HG03135 (cell line): ENCODE data around the gene SLC25A13.
A peak's percentile ranks its signal among the peaks of the same experiment; 100 is the strongest.

Experiments
- ATAC-seq: cut with Tn5 transposase; IDR thresholded peaks from one replicate; pipeline ENCODE4 v1.9.1; 2021; ENCODE audit warnings: mild to moderate bottlenecking, moderate library complexity; ENCODE audit not compliant: unreplicated experiment

Gene SLC25A13

GRCh38 chr7:96104984-96105383, 216.9 kb downstream of the SLC25A13 start:
- ATAC-seq = no peak

DNA sequence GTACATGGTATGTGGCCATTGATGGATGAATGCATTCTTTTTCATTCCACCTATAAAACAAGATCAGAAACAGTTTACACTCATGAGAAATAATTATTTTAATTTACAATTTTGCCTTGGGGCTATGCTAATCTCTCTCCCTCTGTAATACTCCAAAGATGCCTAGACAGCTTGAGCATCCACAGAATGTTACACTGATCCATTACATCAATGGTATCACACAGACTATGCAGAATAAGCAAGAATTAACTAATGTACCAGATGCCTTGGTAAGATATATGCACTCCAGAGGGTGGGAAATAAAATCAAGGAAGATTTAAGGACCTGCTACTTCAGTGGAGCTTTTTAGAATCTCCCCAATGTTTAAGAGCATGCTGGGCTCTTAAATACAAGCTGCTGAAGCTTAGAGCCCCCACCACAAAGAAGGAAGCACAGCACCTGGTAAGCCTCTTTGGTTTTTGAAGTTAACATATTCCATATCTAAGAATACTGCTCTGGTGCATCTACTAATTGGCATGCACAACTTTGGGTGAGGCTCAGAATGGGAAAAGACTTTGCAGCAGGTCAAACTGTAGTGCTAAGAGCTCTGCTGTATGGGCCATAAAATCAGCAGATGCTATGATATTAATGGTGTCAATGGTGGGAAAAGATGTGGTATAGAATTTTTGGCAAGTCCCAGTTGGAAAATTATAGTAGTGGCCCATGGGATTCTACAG, 219.6 kb downstream of the SLC25A13 start:
- ATAC-seq = no peak

GRCh38 chr7:96100737-96101136, 221.2 kb downstream of the SLC25A13 start:
- ATAC-seq = no peak

GRCh38 chr7:96097835-96098234, 224.1 kb downstream of the SLC25A13 start:
- ATAC-seq = no peak

DNA sequence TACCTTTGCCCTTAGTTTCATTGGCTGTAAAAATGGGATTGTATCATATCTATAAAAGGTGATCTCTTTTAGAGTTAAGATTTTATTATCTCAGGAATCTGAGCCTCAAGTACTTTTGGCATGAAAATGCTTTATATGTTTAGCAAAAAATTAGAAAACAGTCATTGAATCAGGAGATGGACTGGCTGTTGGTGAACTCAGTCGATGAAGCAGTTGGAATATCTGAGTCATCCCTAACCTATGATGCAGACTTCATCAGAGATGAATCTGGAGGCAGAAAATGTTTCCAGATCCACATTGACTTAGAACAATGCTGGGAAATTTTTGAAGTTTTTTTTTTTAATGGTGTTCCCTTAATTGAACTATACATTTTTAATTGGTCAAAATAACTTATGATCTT, 228.5 kb downstream of the SLC25A13 start:
- ATAC-seq = no peak

DNA sequence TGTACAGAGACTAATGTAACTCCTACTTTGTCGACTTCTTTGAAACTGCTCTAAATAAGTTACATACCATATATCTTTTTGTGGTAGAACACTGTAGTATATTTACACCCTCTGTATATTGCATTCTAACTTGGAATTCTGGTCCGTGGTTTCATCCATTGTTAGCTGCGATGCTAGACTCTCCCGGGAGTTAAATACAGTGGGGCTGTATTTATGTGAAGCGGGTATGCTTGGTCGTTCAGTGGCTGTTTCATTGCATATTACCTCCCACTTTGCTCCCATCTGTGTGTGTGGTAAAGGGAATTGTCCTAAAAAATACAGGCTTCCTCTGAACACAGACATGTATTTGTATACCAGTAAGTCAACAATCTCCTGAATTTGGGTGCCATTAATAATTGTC, 231.1 kb downstream of the SLC25A13 start:
- ATAC-seq = no peak

DNA sequence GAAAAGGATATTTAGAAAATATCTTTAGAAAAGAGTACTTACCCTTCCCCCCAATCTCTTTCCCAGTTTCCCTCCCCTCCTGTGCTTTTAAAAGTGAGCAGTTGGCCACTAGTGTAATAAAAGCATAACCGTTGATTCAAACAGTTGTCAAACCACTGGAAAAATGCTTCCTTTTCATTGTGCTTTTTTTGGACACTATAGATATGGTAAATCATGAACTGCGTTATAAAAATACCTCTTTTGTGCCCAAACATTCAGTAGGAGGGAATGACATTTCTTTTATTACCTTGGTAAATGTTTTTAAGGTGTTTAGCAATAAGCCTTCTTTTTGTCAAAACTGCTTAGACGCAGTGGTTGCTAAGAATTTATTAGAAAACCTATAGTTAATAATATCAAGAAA, 232.4 kb downstream of the SLC25A13 start:
- no peak for ATAC-seq

GRCh38 chr7:96088579-96088978, 233.3 kb downstream of the SLC25A13 start:
- ATAC-seq = no peak

DNA sequence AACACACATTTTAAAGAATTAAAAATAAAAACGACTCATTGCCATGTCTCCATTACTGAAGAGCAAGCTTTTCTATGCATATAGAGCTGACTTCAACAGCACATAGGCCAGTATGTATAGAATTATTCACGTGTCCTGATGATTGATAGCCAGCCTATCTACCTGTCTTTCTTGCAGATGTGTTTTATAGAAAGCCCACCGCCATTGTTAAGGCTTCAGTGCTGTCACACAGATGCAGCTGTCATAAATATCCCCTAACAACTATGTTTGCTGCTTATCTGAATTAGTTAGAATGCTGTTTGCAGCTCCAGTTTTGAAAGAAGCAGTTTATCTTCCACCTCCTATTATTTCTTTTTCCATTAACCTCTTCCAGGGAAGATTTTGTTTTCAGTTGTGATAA, 235.9 kb downstream of the SLC25A13 start:
- ATAC-seq = no peak

DNA sequence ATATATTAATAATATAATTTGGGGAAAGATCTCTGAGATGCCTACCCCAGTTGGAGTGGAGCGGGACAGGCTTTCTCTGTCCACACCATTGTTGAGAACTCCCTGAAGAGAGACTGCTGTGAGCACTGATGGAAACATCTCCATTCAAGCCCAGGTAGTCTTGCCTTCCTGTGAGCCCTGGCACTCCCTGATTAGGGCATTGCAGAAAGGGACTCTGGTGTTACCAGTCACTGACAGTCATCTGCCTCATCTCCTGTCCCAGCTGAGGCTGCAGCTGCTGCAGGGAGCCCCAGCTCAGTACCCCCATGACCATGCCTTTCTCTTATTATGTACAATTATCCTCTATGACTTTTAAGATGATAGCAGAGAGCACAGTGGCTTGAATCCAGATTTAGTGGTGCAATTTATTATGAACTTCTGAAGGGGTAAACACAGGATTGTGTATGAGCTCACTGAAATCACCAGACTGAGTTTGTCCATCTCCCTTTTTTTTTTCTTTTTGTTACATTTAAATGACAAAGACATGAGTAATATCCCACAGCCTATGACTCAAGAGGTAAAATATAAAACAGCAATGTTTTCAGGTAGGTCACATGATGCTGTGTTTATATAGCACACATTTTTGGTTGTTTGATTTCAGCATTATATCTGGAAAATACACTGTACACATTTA, 236.9 kb downstream of the SLC25A13 start:
- ATAC-seq = no peak

DNA sequence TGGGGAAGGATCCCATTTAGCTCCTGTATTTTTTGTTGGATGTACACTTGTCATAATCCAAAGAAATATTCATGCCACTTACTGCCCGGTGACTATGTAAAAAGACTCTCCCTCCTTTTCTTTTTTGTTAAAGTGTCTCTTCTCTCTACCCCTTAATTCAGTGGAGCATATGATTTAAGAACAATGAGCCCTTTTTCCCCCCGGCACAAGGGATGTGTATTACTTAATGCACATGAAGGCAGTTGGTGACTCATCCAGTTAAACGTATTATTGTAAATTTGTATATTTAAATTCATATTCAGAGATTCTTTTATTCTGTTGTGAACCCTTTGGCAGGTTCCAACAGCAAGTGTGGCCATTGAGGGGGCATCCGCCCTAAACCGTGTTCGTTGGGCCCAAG, 241.9 kb downstream of the SLC25A13 start:
- no peak for ATAC-seq

DNA sequence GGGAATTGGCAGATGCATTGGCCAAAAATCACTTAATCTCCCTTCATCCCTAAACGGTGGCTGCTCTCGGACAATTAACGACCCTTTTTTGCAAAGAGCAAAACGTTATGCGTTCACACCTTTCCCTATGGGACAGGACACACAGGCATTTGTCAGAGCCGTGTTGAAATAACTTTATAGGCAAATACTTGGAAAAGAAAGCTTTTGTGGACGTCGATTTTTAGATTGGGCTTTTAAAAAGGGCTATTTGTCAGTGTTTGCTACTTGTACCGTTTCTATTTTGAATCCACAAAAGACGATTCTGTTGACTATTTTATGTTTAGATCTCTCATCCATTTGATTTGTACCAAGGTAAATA, 245.6 kb downstream of the SLC25A13 start:
- no peak for ATAC-seq

DNA sequence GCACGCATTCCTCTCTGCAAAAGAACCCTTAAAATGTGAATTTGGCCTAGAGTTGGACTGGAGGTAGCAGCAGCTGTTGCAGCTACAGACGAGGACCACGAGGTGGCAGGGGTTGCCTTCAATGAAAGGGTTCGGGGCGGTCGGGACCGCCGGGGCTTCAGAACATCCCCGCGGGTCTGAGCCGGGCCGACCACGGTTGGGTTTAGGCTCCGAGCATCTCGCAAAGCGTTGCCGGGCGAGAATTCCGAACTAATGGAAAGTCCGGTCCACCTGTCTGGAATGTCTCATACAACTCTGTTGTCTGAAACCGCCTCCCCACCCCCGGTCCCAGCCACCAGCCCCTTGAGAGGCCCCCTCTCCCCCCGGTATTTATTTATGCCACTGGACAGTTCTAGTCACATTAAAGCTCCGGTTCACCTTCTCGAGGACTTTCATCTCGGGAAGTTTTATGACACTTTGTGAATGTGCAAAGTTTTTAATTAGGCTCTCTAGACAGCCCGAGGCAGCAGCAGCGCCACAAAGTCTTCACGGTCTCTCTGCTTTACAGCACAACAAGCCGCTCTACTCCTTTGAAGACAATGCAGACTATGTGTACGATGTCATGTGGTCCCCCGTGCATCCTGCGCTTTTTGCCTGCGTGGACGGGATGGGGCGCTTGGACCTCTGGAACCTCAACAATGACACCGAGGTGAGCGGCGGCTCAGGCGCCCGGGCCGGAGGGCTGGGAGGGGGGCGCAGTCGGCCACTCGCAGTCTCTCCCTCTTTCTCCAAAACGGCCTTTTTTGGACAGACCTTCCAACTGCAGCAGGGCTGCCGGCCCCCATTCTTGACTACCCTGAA, 246.2 kb downstream of the SLC25A13 start:
- peak; percentile 85 for ATAC-seq

GRCh38 chr7:96074871-96075270, 247.0 kb downstream of the SLC25A13 start:
- no peak for ATAC-seq
